A549 (cell line): ENCODE results near the gene GMPPB. TPM values are rescaled to one million over a fixed set of nuclear protein-coding genes. Genes with fewer than 3 reads are reported as not detected.

Experiments used
- ATAC-seq, 2 experiments: fragments of 200-7000 bp in 1 of 2; fragments of >200 bp in 1 of 2; cut with Nextera tagmentation in 1 of 2; cut with Tn5 transposase in 1 of 2; 3 replicates each; pipeline versions ENCODE4 v1.8.0 to v1.9.1; 2018 to 2020; ENCODE audit warnings: mild to moderate bottlenecking in 1 of 2, moderate library complexity in 1 of 2
- CTCF ChIA-PET: fragments of 300-600 bp; sonication (Branson Sonifier 250); formaldehyde crosslinking; extraction: SDS; loops from one replicate; lab custom pipeline; 2021; ENCODE audit warnings: antibody characterized with exemption, inconsistent platforms; lab: Yijun Ruan, JAX
- POLR2A ChIA-PET: fragments of 350-600 bp; formaldehyde crosslinking; extraction: SDS; loops from one replicate; lab custom pipeline; 2021; ENCODE audit warnings: antibody characterized with exemption, inconsistent platforms; lab: Yijun Ruan, JAX
- DNase-seq, 2 experiments: peaks; one replicate each; pipeline versions ENCODE4 v3.0.0 to v3.0.0-alpha.2; 2011 to 2016; ENCODE audit warnings: low read depth in 1 of 2, low spot score in 1 of 2
- FAIRE-seq: peaks from 2 replicates; lab custom pipeline; 2011; peaks lifted over from hg19 to GRCh38; lab: Jason Lieb, UNC
- H3K27ac ChIP-seq, 2 experiments: fragments of >200 bp; sonication (Bioruptor Twin); formaldehyde crosslinking; 3 replicates each; pipeline ENCODE4 v1.5.1; 2016 to 2017
- H3K4me1 ChIP-seq: fragments of >200 bp; sonication (Bioruptor Twin); formaldehyde crosslinking; 3 replicates; pipeline ENCODE4 v1.6.1; 2016
- H3K4me2 ChIP-seq: fragments of >200 bp; sonication (Bioruptor Twin); formaldehyde crosslinking; 3 replicates; pipeline ENCODE4 v1.6.1; 2016
- H3K4me3 ChIP-seq: fragments of >200 bp; sonication (Bioruptor Twin); formaldehyde crosslinking; 3 replicates; pipeline ENCODE4 v1.5.1; 2016
- H3K9me3 ChIP-seq: fragments of >200 bp; sonication (Bioruptor Twin); formaldehyde crosslinking; 3 replicates; pipeline ENCODE4 v1.6.1; 2016
- BHLHE40 ChIP-seq: IDR thresholded peaks from 2 replicates; pipeline ENCODE4 v1.6.1; 2012; ENCODE audit warnings: low read depth, low read length, inconsistent platforms
- CBX2 ChIP-seq: fragments of 200-600 bp; sonication (generic); IDR thresholded peaks from 2 replicates; pipeline ENCODE4 v1.6.1; 2016; ENCODE audit warnings: low read depth, mild to moderate bottlenecking, borderline replicate concordance
- CBX8 ChIP-seq: fragments of 200-600 bp; sonication (generic); IDR thresholded peaks from 2 replicates; pipeline ENCODE4 v1.6.1; 2016
- CHD4 ChIP-seq: fragments of 200-600 bp; sonication (generic); IDR thresholded peaks from 2 replicates; pipeline ENCODE4 v1.6.1; 2016; ENCODE audit warnings: antibody characterized with exemption, mild to moderate bottlenecking, borderline replicate concordance
- EHMT2 ChIP-seq: fragments of 200-600 bp; sonication (generic); IDR thresholded peaks from 2 replicates; pipeline ENCODE4 v1.6.1; 2016; ENCODE audit warnings: antibody characterized with exemption, low read depth, mild to moderate bottlenecking, moderate library complexity
- ESRRA ChIP-seq: fragments of 150-350 bp; IDR thresholded peaks from 2 replicates; pipeline ENCODE4 v1.6.1; 2014; ENCODE audit warnings: mild to moderate bottlenecking, low read length, borderline replicate concordance
- FOSL2 ChIP-seq, 2 experiments: fragments of 450-650 bp in 1 of 2; fragments of >200 bp in 1 of 2; sonication (Bioruptor Twin) in 1 of 2; formaldehyde crosslinking; IDR thresholded peaks; 2 replicates each; pipeline versions ENCODE4 v1.5.0 to v1.6.1; 2016 to 2020; ENCODE audit warnings: mild to moderate bottlenecking in 1 of 2, moderate library complexity in 1 of 2
- FOXS1 ChIP-seq: fragments of 250-450 bp; sonication (Bioruptor Pico); IDR thresholded peaks from 2 replicates; pipeline ENCODE4 v1.5.0; 2020; ENCODE audit warnings: mild to moderate bottlenecking, moderate library complexity
- HOXA7 ChIP-seq: fragments of 250-450 bp; sonication (Bioruptor Pico); IDR thresholded peaks from 2 replicates; pipeline ENCODE4 v1.5.0; 2020; ENCODE audit warnings: mild to moderate bottlenecking, moderate library complexity
- JUNB ChIP-seq: fragments of >200 bp; sonication (Bioruptor Twin); formaldehyde crosslinking; IDR thresholded peaks from 2 replicates; pipeline ENCODE4 v1.6.1; 2016
- KDM5A ChIP-seq: fragments of 200-600 bp; sonication (generic); IDR thresholded peaks from 2 replicates; pipeline ENCODE4 v1.6.1; 2016; ENCODE audit warnings: antibody characterized with exemption, mild to moderate bottlenecking
- MAFK ChIP-seq: fragments of 450-650 bp; IDR thresholded peaks from 2 replicates; pipeline ENCODE4 v1.6.1; 2014; ENCODE audit not compliant: partially characterized antibody
- MAZ ChIP-seq: fragments of 150-350 bp; IDR thresholded peaks from 2 replicates; pipeline ENCODE4 v1.6.1; 2014; ENCODE audit warnings: antibody characterized with exemption, low read depth, low read length, borderline replicate concordance
- MYC ChIP-seq: IDR thresholded peaks from 2 replicates; pipeline ENCODE4 v1.6.1; 2012; ENCODE audit warnings: mild to moderate bottlenecking, inconsistent platforms, low read length, improper control_type of control experiment, borderline replicate concordance
- NFE2L2 ChIP-seq: fragments of 150-350 bp; conservative IDR thresholded peaks from 2 replicates; pipeline ENCODE4 v1.6.1; 2014; ENCODE audit warnings: low read length
- NPAS2 ChIP-seq: fragments of 250-450 bp; sonication (Bioruptor Pico); IDR thresholded peaks from 2 replicates; pipeline ENCODE4 v1.8.0; 2022; ENCODE audit warnings: mild to moderate bottlenecking, moderate library complexity, borderline replicate concordance
- NR3C1 ChIP-seq: fragments of >200 bp; sonication (Bioruptor Twin); formaldehyde crosslinking; IDR thresholded peaks from 3 replicates; pipeline ENCODE4 v1.6.1; 2017
- PHF8 ChIP-seq: fragments of 200-600 bp; sonication (generic); IDR thresholded peaks from 2 replicates; pipeline ENCODE4 v1.6.1; 2016; ENCODE audit warnings: low read depth, mild to moderate bottlenecking, antibody characterized with exemption, moderate library complexity, borderline replicate concordance
- POLR2A ChIP-seq: IDR thresholded peaks from 2 replicates; pipeline ENCODE4 v1.6.1; 2012; ENCODE audit warnings: mild to moderate bottlenecking, low read length
- RAD21 ChIP-seq, 2 experiments: fragments of >200 bp in 1 of 2; sonication (Bioruptor Twin) in 1 of 2; formaldehyde crosslinking in 1 of 2; IDR thresholded peaks in 1 of 2; conservative IDR thresholded peaks in 1 of 2; 2 replicates in 1 of 2; 3 replicates in 1 of 2; pipeline ENCODE4 v1.6.1; 2012 to 2018; ENCODE audit warnings: inconsistent platforms in 1 of 2
- RARB ChIP-seq: fragments of 250-450 bp; sonication (Bioruptor Pico); IDR thresholded peaks from 2 replicates; pipeline ENCODE4 v1.8.0; 2021; ENCODE audit warnings: mild to moderate bottlenecking, moderate library complexity
- RCOR1 ChIP-seq: fragments of 150-350 bp; IDR thresholded peaks from 2 replicates; pipeline ENCODE4 v1.6.1; 2014; ENCODE audit warnings: antibody characterized with exemption, low read length, low read depth
- RNF2 ChIP-seq: fragments of 200-600 bp; sonication (generic); IDR thresholded peaks from 2 replicates; pipeline ENCODE4 v1.6.1; 2016; ENCODE audit warnings: low read depth, mild to moderate bottlenecking, antibody characterized with exemption, moderate library complexity, borderline replicate concordance
- SREBF2 ChIP-seq: fragments of 450-650 bp; IDR thresholded peaks from 2 replicates; pipeline ENCODE4 v1.6.1; 2014; ENCODE audit warnings: mild to moderate bottlenecking, moderate library complexity
- TFCP2L1 ChIP-seq: fragments of 250-450 bp; sonication (Bioruptor Pico); IDR thresholded peaks from 2 replicates; pipeline ENCODE4 v1.5.0; 2021; ENCODE audit warnings: mild to moderate bottlenecking
- TP53 ChIP-seq: fragments of 250-450 bp; sonication (Bioruptor Pico); IDR thresholded peaks from 2 replicates; pipeline ENCODE4 v1.5.0; 2021; ENCODE audit warnings: mild to moderate bottlenecking, moderate library complexity
- ZC3H11A ChIP-seq: fragments of 450-650 bp; IDR thresholded peaks from 2 replicates; pipeline ENCODE4 v1.6.1; 2014; ENCODE audit warnings: antibody characterized with exemption, mild to moderate bottlenecking
- ZFP36 ChIP-seq: fragments of 450-650 bp; IDR thresholded peaks from 2 replicates; pipeline ENCODE4 v1.6.1; 2014; ENCODE audit warnings: borderline replicate concordance; ENCODE audit not compliant: partially characterized antibody
- ZNF302 ChIP-seq: fragments of 250-450 bp; sonication (Bioruptor Pico); IDR thresholded peaks from 2 replicates; pipeline ENCODE4 v1.9.0; 2021; ENCODE audit warnings: inconsistent platforms, mild to moderate bottlenecking, moderate library complexity
- WGBS: methylation state at CpG from one replicate; pipeline ENCODE4 v1.1.6; 2017; ENCODE audit errors: missing lambda C conversion rate; 5-methylcytosine and 5-hydroxymethylcytosine counted together
- polyA minus RNA-seq: library from RNA; depleted of rRNA, polyadenylated mRNA; stranded (reverse); fragments of >200 nt; gene quantifications from 2 replicates; pipeline ENCODE4 v1.2.3, GENCODE V29; 2011; rRNA and poly(A)+ RNA removed
- polyA plus RNA-seq, 4 experiments: library from polyadenylated mRNA; depleted of rRNA in 3 of 4; stranded (reverse); fragments of >200 nt; fragmentation: RNase III in 1 of 4; extraction: RNeasy Plus Mini Kit Qiagen cat#74134 plus additional on column Dnase treatment in 1 of 4; gene quantifications; 2 replicates in 3 of 4; 3 replicates in 1 of 4; pipeline ENCODE4 v1.2.3, GENCODE V29; 2011 to 2017
- TF ChIP-seq, protein P1 (sequence below): fragments of >200 bp; sonication (Bioruptor Twin); formaldehyde crosslinking; IDR thresholded peaks from 2 replicates; pipeline ENCODE4 v1.6.1; 2016
- TF ChIP-seq, protein P2 (sequence below): fragments of 450-650 bp; IDR thresholded peaks from 2 replicates; pipeline ENCODE4 v1.6.1; 2014; ENCODE audit warnings: antibody characterized with exemption
- TF ChIP-seq, protein P3 (sequence below): fragments of 150-350 bp; IDR thresholded peaks from 2 replicates; pipeline ENCODE4 v1.6.1; 2014; ENCODE audit warnings: low read depth, mild to moderate bottlenecking, low read length
- TF ChIP-seq, protein P4 (sequence below): fragments of 250-450 bp; sonication (Bioruptor Pico); IDR thresholded peaks from 2 replicates; pipeline ENCODE4 v1.5.0; 2020; ENCODE audit warnings: low read depth, mild to moderate bottlenecking, moderate library complexity
- TF ChIP-seq, protein P5 (sequence below): fragments of >200 bp; sonication (Bioruptor Twin); formaldehyde crosslinking; IDR thresholded peaks from 3 replicates; pipeline ENCODE4 v1.6.1; 2016
- TF ChIP-seq, protein P6 (sequence below): IDR thresholded peaks from 2 replicates; pipeline ENCODE4 v1.6.1; 2012; ENCODE audit warnings: low read depth, borderline replicate concordance

GMPPB gene
- polyA plus RNA-seq (2011; rRNA removed), result 12.2 and 12.9 TPM in 2 replicates
- 23.8 and 27.3 TPM in 2 replicates for polyA plus RNA-seq (2012; cell fraction: cytosol; rRNA removed)
- 44.8 and 45.3 TPM in 2 replicates for polyA plus RNA-seq (2012; cell fraction: nucleus; rRNA removed)
- 22.1 to 26.9 TPM (median 24.1 TPM) in 3 replicates for polyA plus RNA-seq (2017; fragmentation: RNase III; extraction: RNeasy Plus Mini Kit Qiagen cat#74134 plus additional on column Dnase treatment)
- polyA minus RNA-seq, result 20.8 and 22.9 TPM in 2 replicates

DNA sequence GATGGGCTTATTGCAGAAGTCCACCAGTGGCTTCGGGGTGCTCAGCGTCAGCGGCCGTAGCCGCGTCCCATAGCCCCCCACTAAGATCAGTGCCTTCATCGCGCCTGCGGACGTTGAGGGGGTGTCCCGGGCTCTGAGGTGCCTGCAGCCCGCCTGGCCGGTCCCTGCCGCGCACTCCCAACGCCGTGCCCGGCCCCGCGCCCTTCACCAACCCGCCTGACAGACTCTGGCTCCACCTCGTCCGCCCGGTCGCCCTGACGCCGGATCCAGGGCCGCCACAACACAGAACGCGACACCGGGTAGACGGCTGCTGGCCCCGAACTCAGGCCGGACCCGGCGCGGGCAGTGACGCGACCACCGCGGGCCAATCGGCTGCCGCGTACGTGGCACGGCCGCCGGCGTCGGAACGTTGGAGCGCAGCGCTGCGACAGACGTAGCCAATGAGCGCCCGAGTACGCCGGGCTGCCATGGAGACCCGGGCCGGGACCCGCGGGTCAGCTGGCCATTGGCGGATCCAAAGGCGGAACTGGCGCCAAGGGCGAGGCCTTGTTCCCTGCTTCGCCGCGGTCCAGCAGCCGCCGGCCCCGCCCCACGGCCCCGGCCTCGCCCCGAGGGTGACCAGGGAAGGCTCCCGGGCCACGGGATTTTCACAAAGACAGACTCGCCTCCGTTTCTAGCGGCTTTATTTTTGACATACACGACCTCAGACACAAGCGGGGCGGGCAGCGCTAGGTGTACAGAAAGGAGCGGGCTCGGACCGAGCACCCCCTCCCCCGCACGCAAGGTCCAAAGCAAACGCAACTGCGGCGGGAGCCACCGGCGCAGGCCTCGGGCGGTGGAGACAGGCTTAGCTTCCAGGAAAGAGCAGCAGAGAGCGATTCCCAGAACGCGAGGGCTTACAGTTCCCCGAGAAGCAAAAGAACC is at the start of gene GMPPB:
Gene GMPPB, minus strand, starts transcription at position 324 of the 924 bp plus-strand sequence. Its CDS starts 225 bp downstream, at position 99.
- POLR2A ChIA-PET, result no interaction called here
- peak within 1 kb of the TSS; percentile 94 to 99 for H3K27ac ChIP-seq
- H3K4me3 ChIP-seq, result peak within 1 kb of the TSS; percentile 99
- DNase-seq (peak; percentile 92 to 94), ATAC-seq (peak; percentile 83 to 90), FAIRE-seq (no peak)
- 2% methylated on average over 32 of the region's 102 CpGs for WGBS
- peaks cover 14% of the 10 kb centered on the region for H3K4me1 ChIP-seq
- H3K4me2 ChIP-seq, result peak within 1 kb of the TSS; percentile 94
- CTCF ChIA-PET, result interaction anchor here (0.8 to 2.1 kb wide), 4 partner anchors 12 to 184 kb away, joined by 3 to 7 read pairs (median 3); no protein-coding TSS in a partner anchor
- H3K9me3 ChIP-seq, result no peaks in the 10 kb centered on the region
- TF ChIP-seq FOSL2 (IDR thresholded peaks at IDR 0.05), result no peak
- TF ChIP-seq FOSL2 (CRISPR knock-in tag; IDR thresholded peaks at IDR 0.05), result no peak
- no peak for TF ChIP-seq MYC
- TF ChIP-seq TP53 (CRISPR knock-in tag), result no peak
- TF ChIP-seq PHF8, result peak; percentile 53; the same call in 1 of the 2 replicates
- no peak for TF ChIP-seq RNF2
- no peak for TF ChIP-seq ESRRA
- TF ChIP-seq TFCP2L1 (CRISPR knock-in tag), result no peak
- no peak for TF ChIP-seq BHLHE40
- no peak for TF ChIP-seq FOXS1
- no peak for TF ChIP-seq CBX2
- TF ChIP-seq ZC3H11A, result no peak
- TF ChIP-seq ZNF302 (CRISPR knock-in tag), result no peak
- no peak for TF ChIP-seq NPAS2
- TF ChIP-seq RAD21 (conservative IDR thresholded peaks at IDR 0.05 in 1 of 2, IDR thresholded peaks at IDR 0.05 in 1 of 2), result no peak
- TF ChIP-seq, protein P1, sequence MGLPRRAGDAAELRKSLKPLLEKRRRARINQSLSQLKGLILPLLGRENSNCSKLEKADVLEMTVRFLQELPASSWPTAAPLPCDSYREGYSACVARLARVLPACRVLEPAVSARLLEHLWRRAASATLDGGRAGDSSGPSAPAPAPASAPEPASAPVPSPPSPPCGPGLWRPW, result no peak
- TF ChIP-seq MAZ, result no peak
- TF ChIP-seq JUNB, result no peak
- TF ChIP-seq, protein P2, sequence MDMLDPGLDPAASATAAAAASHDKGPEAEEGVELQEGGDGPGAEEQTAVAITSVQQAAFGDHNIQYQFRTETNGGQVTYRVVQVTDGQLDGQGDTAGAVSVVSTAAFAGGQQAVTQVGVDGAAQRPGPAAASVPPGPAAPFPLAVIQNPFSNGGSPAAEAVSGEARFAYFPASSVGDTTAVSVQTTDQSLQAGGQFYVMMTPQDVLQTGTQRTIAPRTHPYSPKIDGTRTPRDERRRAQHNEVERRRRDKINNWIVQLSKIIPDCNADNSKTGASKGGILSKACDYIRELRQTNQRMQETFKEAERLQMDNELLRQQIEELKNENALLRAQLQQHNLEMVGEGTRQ, result no peak; the same call in 1 of the 2 replicates
- TF ChIP-seq CHD4, result no peak
- TF ChIP-seq, protein P3, sequence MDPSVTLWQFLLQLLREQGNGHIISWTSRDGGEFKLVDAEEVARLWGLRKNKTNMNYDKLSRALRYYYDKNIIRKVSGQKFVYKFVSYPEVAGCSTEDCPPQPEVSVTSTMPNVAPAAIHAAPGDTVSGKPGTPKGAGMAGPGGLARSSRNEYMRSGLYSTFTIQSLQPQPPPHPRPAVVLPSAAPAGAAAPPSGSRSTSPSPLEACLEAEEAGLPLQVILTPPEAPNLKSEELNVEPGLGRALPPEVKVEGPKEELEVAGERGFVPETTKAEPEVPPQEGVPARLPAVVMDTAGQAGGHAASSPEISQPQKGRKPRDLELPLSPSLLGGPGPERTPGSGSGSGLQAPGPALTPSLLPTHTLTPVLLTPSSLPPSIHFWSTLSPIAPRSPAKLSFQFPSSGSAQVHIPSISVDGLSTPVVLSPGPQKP, result no peak
- no peak for TF ChIP-seq NR3C1
- TF ChIP-seq, protein P4, sequence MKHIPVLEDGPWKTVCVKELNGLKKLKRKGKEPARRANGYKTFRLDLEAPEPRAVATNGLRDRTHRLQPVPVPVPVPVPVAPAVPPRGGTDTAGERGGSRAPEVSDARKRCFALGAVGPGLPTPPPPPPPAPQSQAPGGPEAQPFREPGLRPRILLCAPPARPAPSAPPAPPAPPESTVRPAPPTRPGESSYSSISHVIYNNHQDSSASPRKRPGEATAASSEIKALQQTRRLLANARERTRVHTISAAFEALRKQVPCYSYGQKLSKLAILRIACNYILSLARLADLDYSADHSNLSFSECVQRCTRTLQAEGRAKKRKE (CRISPR knock-in tag), result no peak
- no peak for TF ChIP-seq HOXA7
- TF ChIP-seq RARB (CRISPR knock-in tag), result no peak
- no peak for TF ChIP-seq ZFP36
- TF ChIP-seq, protein P5, sequence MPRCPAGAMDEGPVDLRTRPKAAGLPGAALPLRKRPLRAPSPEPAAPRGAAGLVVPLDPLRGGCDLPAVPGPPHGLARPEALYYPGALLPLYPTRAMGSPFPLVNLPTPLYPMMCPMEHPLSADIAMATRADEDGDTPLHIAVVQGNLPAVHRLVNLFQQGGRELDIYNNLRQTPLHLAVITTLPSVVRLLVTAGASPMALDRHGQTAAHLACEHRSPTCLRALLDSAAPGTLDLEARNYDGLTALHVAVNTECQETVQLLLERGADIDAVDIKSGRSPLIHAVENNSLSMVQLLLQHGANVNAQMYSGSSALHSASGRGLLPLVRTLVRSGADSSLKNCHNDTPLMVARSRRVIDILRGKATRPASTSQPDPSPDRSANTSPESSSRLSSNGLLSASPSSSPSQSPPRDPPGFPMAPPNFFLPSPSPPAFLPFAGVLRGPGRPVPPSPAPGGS, result peak; percentile 49; the same call in 1 of the 3 replicates
- TF ChIP-seq MAFK, result no peak
- no peak for TF ChIP-seq EHMT2
- TF ChIP-seq CBX8, result no peak
- TF ChIP-seq SREBF2, result no peak
- peak; percentile 64 for TF ChIP-seq KDM5A
- TF ChIP-seq NFE2L2, result no peak
- no peak for TF ChIP-seq RCOR1
- peak; percentile 39 for TF ChIP-seq POLR2A
- TF ChIP-seq, protein P6, sequence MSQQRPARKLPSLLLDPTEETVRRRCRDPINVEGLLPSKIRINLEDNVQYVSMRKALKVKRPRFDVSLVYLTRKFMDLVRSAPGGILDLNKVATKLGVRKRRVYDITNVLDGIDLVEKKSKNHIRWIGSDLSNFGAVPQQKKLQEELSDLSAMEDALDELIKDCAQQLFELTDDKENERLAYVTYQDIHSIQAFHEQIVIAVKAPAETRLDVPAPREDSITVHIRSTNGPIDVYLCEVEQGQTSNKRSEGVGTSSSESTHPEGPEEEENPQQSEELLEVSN, result 0 out of 2 replicates have a peak, but pooled peaks have one; percentile 38
